Liver (tissue), 3 donors: ENCODE data around the gene ZSCAN22.

Experiments used
- ATF3 ChIP-seq: IDR thresholded peaks from 2 replicates; pipeline ENCODE4 v1.6.1; 2016; ENCODE audit warnings: antibody characterized with exemption
- CTCF ChIP-seq: fragments of 150-350 bp; IDR thresholded peaks from 2 replicates; pipeline ENCODE4 v1.5.1; 2017; ENCODE audit warnings: improper control_type of control experiment, low read depth, low read length; ENCODE audit not compliant: missing input control
- EGR1 ChIP-seq, 2 donors: IDR thresholded peaks; 2 replicates each; pipeline ENCODE4 v1.6.1; 2016 to 2018; ENCODE audit warnings: antibody characterized with exemption in 2 of 2, low read depth in 2 of 2
- FOXA1 ChIP-seq: IDR thresholded peaks from 2 replicates; pipeline ENCODE4 v1.6.1; 2016; ENCODE audit warnings: antibody characterized with exemption
- GABPA ChIP-seq, 2 donors: IDR thresholded peaks in 1 of 2; conservative IDR thresholded peaks in 1 of 2; 2 replicates each; pipeline ENCODE4 v1.6.1; 2016; ENCODE audit warnings: antibody characterized with exemption in 2 of 2, mild to moderate bottlenecking in 1 of 2, moderate library complexity in 1 of 2
- HNF4A ChIP-seq, 2 donors: conservative IDR thresholded peaks; 2 replicates each; pipeline ENCODE4 v1.6.1; 2016; ENCODE audit warnings: antibody characterized with exemption in 2 of 2, mild to moderate bottlenecking in 2 of 2
- MAX ChIP-seq: IDR thresholded peaks from 2 replicates; pipeline ENCODE4 v1.6.1; 2016; ENCODE audit warnings: antibody characterized with exemption
- RAD21 ChIP-seq, 2 donors: IDR thresholded peaks; 2 replicates each; pipeline ENCODE4 v1.6.1; 2016; ENCODE audit warnings: antibody characterized with exemption in 2 of 2, mild to moderate bottlenecking in 2 of 2
- REST ChIP-seq: IDR thresholded peaks from 2 replicates; pipeline ENCODE4 v1.6.1; 2016; ENCODE audit warnings: antibody characterized with exemption, mild to moderate bottlenecking
- RXRA ChIP-seq, 2 donors: IDR thresholded peaks; 2 replicates each; pipeline ENCODE4 v1.6.1; 2017 to 2018; ENCODE audit warnings: antibody characterized with exemption in 2 of 2, mild to moderate bottlenecking in 1 of 2
- SP1 ChIP-seq: IDR thresholded peaks from 2 replicates; pipeline ENCODE4 v1.6.1; 2018; ENCODE audit warnings: antibody characterized with exemption, mild to moderate bottlenecking
- TAF1 ChIP-seq: conservative IDR thresholded peaks from 2 replicates; pipeline ENCODE4 v1.6.1; 2016; ENCODE audit warnings: antibody characterized with exemption, mild to moderate bottlenecking
- YY1 ChIP-seq: IDR thresholded peaks from 2 replicates; pipeline ENCODE4 v1.6.1; 2016; ENCODE audit warnings: antibody characterized with exemption, mild to moderate bottlenecking
- donor health status: healthy.
- donor health status: healthy.

- TF ChIP-seq FOXA1 (no peak), CTCF (no peak), HNF4A (conservative IDR thresholded peaks at IDR 0.05) (no peak), ATF3 (no peak), REST (no peak), YY1 (no peak), RAD21 (IDR thresholded peaks at IDR 0.05) (no peak), TAF1 (no peak), SP1 (no peak), MAX (no peak), GABPA (IDR thresholded peaks at IDR 0.05 in 1 of 2, conservative IDR thresholded peaks at IDR 0.05 in 1 of 2) (no peak), RXRA (IDR thresholded peaks at IDR 0.05) (no peak), EGR1 (IDR thresholded peaks at IDR 0.05; ENCODE audit: low read depth in 2 of 2) (no peak)
Measured at GRCh38 chr19:58374200-58374599, 47.4 kb downstream of the ZSCAN22 start.
